Transverse colon (tissue), 4 donors: ENCODE results near the gene PIF1.

Source experiments
- EP300 ChIP-seq: sonication (generic); formaldehyde crosslinking; IDR thresholded peaks from one replicate; pipeline ENCODE4 v1.6.1; 2017; ENCODE audit warnings: antibody characterized with exemption, low read depth
- POLR2A ChIP-seq: fragments of 450-650 bp; IDR thresholded peaks from one replicate; pipeline ENCODE4 v1.6.1; 2016; ENCODE audit warnings: antibody characterized with exemption, mild to moderate bottlenecking, moderate library complexity
- POLR2AphosphoS5 ChIP-seq, 3 donors: sonication (generic); formaldehyde crosslinking; IDR thresholded peaks; one replicate each; pipeline ENCODE4 v1.6.1; 2016; ENCODE audit warnings: antibody characterized with exemption in 3 of 3
- TF ChIP-seq, protein P1 (sequence below), 5 experiments: fragments of 200-600 bp in 3 of 5; fragments of 450-650 bp in 2 of 5; sonication (generic) in 3 of 5; IDR thresholded peaks; 1 replicate in 2 of 5; 2 replicates in 3 of 5; pipeline ENCODE4 v1.5.1; 2016 to 2017; ENCODE audit warnings: antibody characterized with exemption in 5 of 5, inconsistent platforms in 3 of 5, mild to moderate bottlenecking in 2 of 5, moderate library complexity in 1 of 5

GRCh38 chr15:64859226-64859625 is 33.8 kb upstream of the PIF1 start:
- TF ChIP-seq POLR2A = no peak
- TF ChIP-seq, protein P1, sequence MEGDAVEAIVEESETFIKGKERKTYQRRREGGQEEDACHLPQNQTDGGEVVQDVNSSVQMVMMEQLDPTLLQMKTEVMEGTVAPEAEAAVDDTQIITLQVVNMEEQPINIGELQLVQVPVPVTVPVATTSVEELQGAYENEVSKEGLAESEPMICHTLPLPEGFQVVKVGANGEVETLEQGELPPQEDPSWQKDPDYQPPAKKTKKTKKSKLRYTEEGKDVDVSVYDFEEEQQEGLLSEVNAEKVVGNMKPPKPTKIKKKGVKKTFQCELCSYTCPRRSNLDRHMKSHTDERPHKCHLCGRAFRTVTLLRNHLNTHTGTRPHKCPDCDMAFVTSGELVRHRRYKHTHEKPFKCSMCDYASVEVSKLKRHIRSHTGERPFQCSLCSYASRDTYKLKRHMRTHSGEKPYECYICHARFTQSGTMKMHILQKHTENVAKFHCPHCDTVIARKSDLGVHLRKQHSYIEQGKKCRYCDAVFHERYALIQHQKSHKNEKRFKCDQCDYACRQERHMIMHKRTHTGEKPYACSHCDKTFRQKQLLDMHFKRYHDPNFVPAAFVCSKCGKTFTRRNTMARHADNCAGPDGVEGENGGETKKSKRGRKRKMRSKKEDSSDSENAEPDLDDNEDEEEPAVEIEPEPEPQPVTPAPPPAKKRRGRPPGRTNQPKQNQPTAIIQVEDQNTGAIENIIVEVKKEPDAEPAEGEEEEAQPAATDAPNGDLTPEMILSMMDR (IDR thresholded peaks at IDR 0.05) = no peak
- TF ChIP-seq EP300 = no peak
- no peak for TF ChIP-seq POLR2AphosphoS5 (IDR thresholded peaks at IDR 0.05)
